Medulla oblongata (tissue), 1 donor: Measurements from ENCODE around the gene GNB1L.

Experiments used
- DNase-seq: peaks from one replicate; pipeline ENCODE4 v3.0.0-alpha.2; 2015; ENCODE audit errors: extremely low spot score

GNB1L gene

DNA sequence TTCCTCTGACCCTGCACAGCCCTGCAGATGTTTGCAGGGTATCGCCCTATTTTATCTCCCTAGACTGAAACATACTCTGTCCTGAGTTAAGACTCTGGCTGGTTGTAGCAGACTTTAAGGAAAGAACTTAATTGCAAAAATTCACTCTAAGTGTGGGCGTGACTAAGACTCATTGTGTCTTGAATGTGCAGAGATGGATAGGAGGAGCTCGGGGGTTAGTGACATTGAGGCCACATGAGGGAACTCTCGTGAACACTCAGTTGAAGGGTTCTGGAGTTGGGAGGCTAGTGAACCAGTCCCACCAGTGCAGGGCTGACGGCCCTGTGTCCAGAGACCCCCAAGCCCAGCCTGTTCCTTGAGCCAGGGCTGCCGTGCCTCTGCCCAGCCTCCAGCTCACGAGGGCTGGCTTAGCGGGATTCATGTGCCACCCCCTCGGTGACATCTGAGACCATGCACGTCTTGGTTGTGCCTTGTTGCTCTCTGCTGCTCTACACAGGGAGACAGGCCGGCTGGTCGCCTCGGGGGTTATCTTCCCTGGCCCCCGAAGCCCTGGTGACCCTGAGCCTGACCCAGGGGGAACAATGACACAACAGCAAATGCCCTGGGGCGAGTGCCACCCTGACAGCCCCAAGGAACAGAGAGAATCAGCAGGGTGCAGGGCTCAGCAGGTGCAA lies 105.5 kb downstream of the GNB1L start:
- no peak for DNase-seq

- no peak for DNase-seq
Observed at GRCh38 chr22:19748139-19748538, 106.5 kb downstream of the GNB1L start.

GRCh38 chr22:19747551-19747950 lies 107.1 kb downstream of the GNB1L start:
- no peak for DNase-seq

DNA sequence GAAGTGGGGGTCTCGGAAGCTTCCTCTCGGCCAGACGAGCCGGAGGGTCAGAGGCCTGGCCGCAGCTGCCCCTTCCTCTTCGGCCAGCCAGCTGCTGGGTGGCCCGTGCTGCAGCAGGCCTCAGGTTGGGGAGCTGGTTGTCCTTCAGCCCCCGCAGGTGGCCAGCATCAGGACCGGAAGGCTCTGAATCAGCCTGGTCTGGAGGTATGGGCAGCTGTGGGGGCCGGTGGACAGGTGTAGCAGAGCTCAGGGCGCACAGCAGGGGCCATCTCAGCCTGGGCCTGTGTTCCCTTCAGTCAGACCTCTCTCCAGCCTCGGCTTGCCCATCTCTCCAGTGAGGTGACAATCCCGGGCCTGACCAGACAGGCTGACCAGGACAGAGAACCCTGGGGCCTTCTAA lies 107.9 kb downstream of the GNB1L start:
- DNase-seq: no peak

DNA sequence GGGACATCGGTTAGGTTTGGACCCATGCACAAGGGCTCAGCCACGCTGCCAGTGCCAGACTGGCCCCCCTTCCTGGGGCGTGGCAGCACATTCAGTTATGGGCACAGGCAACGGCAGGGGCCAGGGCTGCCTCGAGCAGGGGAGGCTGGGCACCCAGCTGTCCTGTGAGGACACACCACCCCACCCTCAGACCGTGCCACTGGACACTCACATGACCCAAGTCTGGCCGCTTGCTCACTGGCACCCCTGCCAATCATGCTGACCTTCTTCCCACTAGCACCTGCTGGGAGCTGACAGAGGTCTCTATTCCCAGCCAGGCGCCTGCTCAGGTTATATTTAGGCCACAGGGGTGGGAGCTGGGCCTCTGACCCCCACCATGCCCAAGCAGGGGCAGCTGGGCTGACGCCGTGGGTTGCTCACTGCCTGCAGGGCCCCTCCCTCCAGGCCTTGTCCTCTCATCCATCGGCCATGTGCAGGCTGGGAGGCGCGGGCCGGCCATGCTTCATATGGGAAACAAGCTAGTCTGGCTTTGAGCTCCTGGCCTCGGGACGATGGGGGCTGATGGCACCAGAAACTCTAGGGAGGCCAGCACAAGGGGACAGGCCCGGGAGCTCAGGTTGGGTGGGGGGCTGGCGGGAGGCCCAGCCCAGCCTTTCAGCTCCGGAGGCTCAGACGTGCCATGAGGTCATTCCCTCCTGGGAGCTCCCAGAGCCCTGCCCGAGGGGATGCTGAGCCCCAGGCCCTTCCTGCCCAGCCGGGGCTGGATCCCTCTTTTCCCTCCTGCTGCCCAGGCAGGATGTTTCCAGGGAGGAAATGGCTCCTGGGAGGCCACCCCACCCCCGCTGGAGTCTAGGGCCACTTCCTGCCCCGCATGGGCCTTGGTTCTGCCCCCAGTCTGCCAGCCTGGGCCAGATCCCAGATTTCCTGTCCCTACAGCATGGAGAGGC lies 109.2 kb downstream of the GNB1L start:
- no peak for DNase-seq

- no peak for DNase-seq
Observed at GRCh38 chr22:19744350-19745006, 110.2 kb downstream of the GNB1L start.

- DNase-seq: no peak
Observed at GRCh38 chr22:19743651-19744050, 111.0 kb downstream of the GNB1L start.

- DNase-seq: no peak
Observed at GRCh38 chr22:19743081-19743480, 111.6 kb downstream of the GNB1L start.

GRCh38 chr22:19742160-19743066 lies 112.3 kb downstream of the GNB1L start:
- peak; percentile 25 for DNase-seq

DNA sequence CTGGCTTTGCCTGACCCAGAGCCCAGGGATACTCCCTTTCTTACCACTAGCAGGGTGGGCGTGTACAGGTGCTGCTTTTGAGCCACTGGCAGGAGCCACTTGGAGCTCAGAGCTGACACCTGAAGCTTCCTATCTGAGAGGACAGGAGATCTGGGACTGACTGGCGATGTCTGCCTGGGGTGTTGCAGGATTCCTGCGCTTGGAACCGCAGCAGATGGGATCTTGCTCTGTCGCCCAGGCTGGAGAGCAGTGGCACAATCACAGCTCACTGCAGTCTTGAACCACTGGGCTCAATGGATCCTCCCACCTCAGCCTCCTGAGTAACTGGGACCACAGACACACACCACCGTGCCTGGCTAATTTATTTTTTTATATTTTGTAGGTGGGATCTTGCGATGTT lies 113.6 kb downstream of the GNB1L start:
- no peak for DNase-seq

DNA sequence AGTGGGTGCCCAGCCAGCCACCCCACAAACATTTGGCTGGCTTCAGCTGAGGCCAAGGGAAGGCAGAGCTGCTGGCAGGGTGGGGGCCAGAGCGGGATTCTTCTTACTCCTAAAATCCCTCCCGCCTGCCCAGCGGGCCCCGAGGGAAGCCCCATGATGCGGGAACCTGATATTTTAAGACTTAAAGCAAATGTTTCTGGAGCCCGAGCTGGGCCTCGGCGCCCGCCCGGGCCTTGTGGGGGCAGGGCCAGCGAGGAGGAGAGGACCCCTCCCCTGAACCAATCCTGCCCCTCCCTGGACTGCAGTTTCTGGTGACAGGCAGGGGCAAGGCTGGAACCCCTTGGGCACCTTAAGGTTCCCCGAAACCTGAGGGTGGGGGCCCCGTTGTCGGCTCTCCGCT lies 114.1 kb downstream of the GNB1L start:
- no peak for DNase-seq

- no peak for DNase-seq
Observed at GRCh38 chr22:19739911-19740449, 114.7 kb downstream of the GNB1L start.

- no peak for DNase-seq
Observed at GRCh38 chr22:19739448-19739895, 115.2 kb downstream of the GNB1L start.

GRCh38 chr22:19738664-19739447 lies 115.8 kb downstream of the GNB1L start:
- DNase-seq: no peak

GRCh38 chr22:19737846-19738663 lies 116.6 kb downstream of the GNB1L start:
- DNase-seq: no peak

- no peak for DNase-seq
Observed at GRCh38 chr22:19735665-19736510, 118.8 kb downstream of the GNB1L start.

DNA sequence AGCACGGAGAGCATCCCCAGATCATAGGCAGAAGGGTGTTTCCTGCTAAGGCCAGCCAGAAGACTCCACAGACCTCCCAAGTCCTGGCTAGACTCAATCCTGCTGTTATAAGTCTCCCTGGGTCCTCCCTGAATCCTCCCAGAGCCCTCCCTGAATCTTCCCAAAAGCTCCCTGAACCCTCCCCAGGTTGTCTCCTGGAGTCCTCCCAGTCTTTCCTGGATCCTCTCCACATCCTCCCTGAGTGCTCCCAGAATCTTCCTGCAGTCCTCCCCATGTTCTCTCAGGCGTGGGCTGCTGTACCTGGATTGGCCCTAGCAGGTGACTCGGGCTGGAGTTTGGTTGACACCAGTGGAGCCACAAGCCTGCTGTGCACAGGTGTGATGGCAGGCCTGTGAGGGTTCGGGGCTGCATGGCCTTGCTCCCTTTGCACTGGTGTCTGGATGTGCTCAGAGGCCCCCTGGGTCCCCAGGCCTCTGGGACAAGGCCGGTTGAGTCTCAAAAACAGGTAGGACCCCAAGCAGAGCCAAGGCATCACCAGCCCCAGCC lies 119.8 kb downstream of the GNB1L start:
- no peak for DNase-seq

GRCh38 chr22:19734163-19734562 lies 120.5 kb downstream of the GNB1L start:
- no peak for DNase-seq
